Measurements from ENCODE around the gene FERMT1. TPM values are rescaled to one million over a fixed set of nuclear protein-coding genes. Genes with fewer than 3 reads are reported as not detected.

The FERMT1 gene
- total RNA-seq, 1 experiment from 2014 or later = 0.95 TPM

GRCh38 chr20:6051505-6051904 lies 71.3 kb downstream of the FERMT1 start:
- in situ Hi-C loops (cut with HindIII; ENCODE audit: low pct_unique_long_range_greater_than_20kb, low sequenced_read_pairs) = no loop called here
- POLR2A ChIA-PET = no interaction called here
- BruUV-seq (replicated peaks) = no TSS peak
- H3K36me3 ChIP-seq (ENCODE audit: control insufficient read depth, insufficient read depth, low read length) = no peaks in the 10 kb centered on the region
- H3K4me3 ChIP-seq (ENCODE audit: low read depth in 2 of 2, low read length in 2 of 2) = peak overlapping the region; percentile 34 to 39; a peak in 2 of 4 replicates
- ATAC-seq = no peak
- H3K9me3 ChIP-seq (ENCODE audit: control insufficient read depth, insufficient read depth, low read depth, low read length) = no peaks in the 10 kb centered on the region
- H3K27me3 ChIP-seq (ENCODE audit: control insufficient read depth, insufficient read depth, low read length) = peaks cover 7% of the 10 kb centered on the region
- no peak for TF ChIP-seq TCF7L2 (IDR thresholded peaks at IDR 0.05; ENCODE audit: low read depth, low read length)
- TF ChIP-seq CTCF (IDR thresholded peaks at IDR 0.05) = no peak
- no peak for TF ChIP-seq SIN3A (IDR thresholded peaks at IDR 0.05; ENCODE audit: borderline replicate concordance, insufficient read depth, low read depth, low read length)
- no peak for TF ChIP-seq REST (IDR thresholded peaks at IDR 0.05; ENCODE audit: insufficient read depth in 1 of 2, low read depth in 2 of 2, low read length in 1 of 2)
- TF ChIP-seq POLR2AphosphoS5 (IDR thresholded peaks at IDR 0.05; ENCODE audit: low read depth, low read length) = no peak
- no peak overlapping the region for H3K27ac ChIP-seq (ENCODE audit: low read length)
- intact Hi-C loops (cut with micrococcal nuclease; ENCODE audit: unreplicated experiment) = no loop called here
- CTCF ChIA-PET = no interaction called here
- peaks cover 12% of the 10 kb centered on the region; the same call in 1 of the 2 replicates for H3K4me1 ChIP-seq (ENCODE audit: control insufficient read depth, insufficient read depth, low read length)
- no peak for DNase-seq (ENCODE audit: low read depth, low spot score)

- BruUV-seq (replicated peaks) = no TSS peak
- ATAC-seq = no peak
- CTCF ChIA-PET = no interaction called here
Observed at GRCh38 chr20:6048391-6048790, 74.4 kb downstream of the FERMT1 start.

More at GRCh38 chr20:6048391-6048790, 74.4 kb downstream of the FERMT1 start:
- DNase-seq (ENCODE audit: low read depth, low spot score) = no peak
- Histone ChIP-seq H3K27ac (ENCODE audit: low read length) (no peak overlapping the region), H3K4me1 (ENCODE audit: control insufficient read depth, insufficient read depth, low read length) (0 out of 2 replicates have a peak, but pooled peaks cover 3% of the 10 kb centered on the region), H3K4me3 (ENCODE audit: low read depth in 2 of 2, low read length in 2 of 2) (no peak overlapping the region), H3K36me3 (ENCODE audit: control insufficient read depth, insufficient read depth, low read length) (no peaks in the 10 kb centered on the region), H3K27me3 (ENCODE audit: control insufficient read depth, insufficient read depth, low read length) (peaks cover 7% of the 10 kb centered on the region), H3K9me3 (ENCODE audit: control insufficient read depth, insufficient read depth, low read depth, low read length) (no peaks in the 10 kb centered on the region)
- POLR2A ChIA-PET = no interaction called here
- TF ChIP-seq TCF7L2 (IDR thresholded peaks at IDR 0.05; ENCODE audit: low read depth, low read length) (no peak), POLR2AphosphoS5 (IDR thresholded peaks at IDR 0.05; ENCODE audit: low read depth, low read length) (no peak), REST (IDR thresholded peaks at IDR 0.05; ENCODE audit: insufficient read depth in 1 of 2, low read depth in 2 of 2, low read length in 1 of 2) (no peak), SIN3A (IDR thresholded peaks at IDR 0.05; ENCODE audit: borderline replicate concordance, insufficient read depth, low read depth, low read length) (no peak), CTCF (IDR thresholded peaks at IDR 0.05) (no peak)
- in situ Hi-C loops (cut with HindIII; ENCODE audit: low pct_unique_long_range_greater_than_20kb, low sequenced_read_pairs) (no loop called here), intact Hi-C loops (cut with micrococcal nuclease; ENCODE audit: unreplicated experiment) (no loop called here)
